Karpas-422 (cell line): ENCODE results near the gene ANKRD63. TPM values are rescaled to one million over a fixed set of nuclear protein-coding genes. Genes with fewer than 3 reads are reported as not detected.

ENCODE experiments used
- DNase-seq: peaks from one replicate; pipeline ENCODE4 v3.0.0-alpha.2; 2015
- H2AFZ ChIP-seq: fragments of 200-600 bp; sonication (generic); 2 replicates; pipeline ENCODE4 v1.6.1; 2014; ENCODE audit warnings: antibody characterized with exemption, low read length, mixed read lengths
- H3K27ac ChIP-seq: fragments of 200-600 bp; sonication (generic); 2 replicates; pipeline ENCODE4 v1.5.1; 2014; ENCODE audit warnings: mild to moderate bottlenecking, low read length, moderate library complexity
- H3K27me3 ChIP-seq: fragments of 200-600 bp; sonication (generic); 2 replicates; pipeline ENCODE4 v1.6.1; 2014; ENCODE audit warnings: low read length, mixed read lengths
- H3K36me3 ChIP-seq: fragments of 200-600 bp; sonication (generic); 2 replicates; pipeline ENCODE4 v1.6.1; 2014; ENCODE audit warnings: low read length, mixed read lengths; ENCODE audit not compliant: insufficient read depth
- H3K4me1 ChIP-seq: fragments of 200-600 bp; sonication (generic); 2 replicates; pipeline ENCODE4 v1.6.1; 2014; ENCODE audit warnings: mild to moderate bottlenecking, low read length, mixed read lengths
- H3K4me2 ChIP-seq: fragments of 200-600 bp; sonication (generic); 2 replicates; pipeline ENCODE4 v1.6.1; 2014; ENCODE audit warnings: low read length, low read depth, mild to moderate bottlenecking; ENCODE audit not compliant: poor library complexity, severe bottlenecking
- H3K4me3 ChIP-seq: fragments of 200-600 bp; sonication (generic); 2 replicates; pipeline ENCODE4 v1.5.1; 2014; ENCODE audit warnings: mild to moderate bottlenecking, antibody characterized with exemption, low read length, mixed read lengths
- H3K79me2 ChIP-seq: fragments of 200-600 bp; sonication (generic); 2 replicates; pipeline ENCODE4 v1.6.1; 2014; ENCODE audit warnings: mild to moderate bottlenecking, low read length, mixed read lengths
- H3K9ac ChIP-seq: fragments of 200-600 bp; sonication (generic); 2 replicates; pipeline ENCODE4 v1.6.0; 2014; ENCODE audit warnings: low read length
- H3K9me2 ChIP-seq: fragments of 200-600 bp; sonication (generic), shearing (Covaris generic); replicated peaks from 2 replicates; pipeline ENCODE4 v1.6.0; 2014; ENCODE audit warnings: mild to moderate bottlenecking, low read length, moderate library complexity; ENCODE audit not compliant: insufficient read depth
- H3K9me3 ChIP-seq: fragments of 300-700, 200-600 bp; sonication (generic); 2 replicates; pipeline ENCODE4 v1.6.1; 2014; ENCODE audit warnings: low read length, mixed read lengths
- H4K20me1 ChIP-seq: fragments of 200-600 bp; sonication (generic); 2 replicates; pipeline ENCODE4 v1.6.1; 2014; ENCODE audit warnings: mild to moderate bottlenecking, antibody characterized with exemption, low read length, low read depth; ENCODE audit not compliant: insufficient read depth
- total RNA-seq: library from RNA; depleted of rRNA; stranded (reverse); fragments of >200 nt; shearing (Covaris generic); gene quantifications from 2 replicates; pipeline ENCODE4 v1.2.3, GENCODE V29; 2014; ENCODE audit warnings: low replicate concordance

Gene ANKRD63
- total RNA-seq, 1 experiment from 2014 or later = not detected

DNA sequence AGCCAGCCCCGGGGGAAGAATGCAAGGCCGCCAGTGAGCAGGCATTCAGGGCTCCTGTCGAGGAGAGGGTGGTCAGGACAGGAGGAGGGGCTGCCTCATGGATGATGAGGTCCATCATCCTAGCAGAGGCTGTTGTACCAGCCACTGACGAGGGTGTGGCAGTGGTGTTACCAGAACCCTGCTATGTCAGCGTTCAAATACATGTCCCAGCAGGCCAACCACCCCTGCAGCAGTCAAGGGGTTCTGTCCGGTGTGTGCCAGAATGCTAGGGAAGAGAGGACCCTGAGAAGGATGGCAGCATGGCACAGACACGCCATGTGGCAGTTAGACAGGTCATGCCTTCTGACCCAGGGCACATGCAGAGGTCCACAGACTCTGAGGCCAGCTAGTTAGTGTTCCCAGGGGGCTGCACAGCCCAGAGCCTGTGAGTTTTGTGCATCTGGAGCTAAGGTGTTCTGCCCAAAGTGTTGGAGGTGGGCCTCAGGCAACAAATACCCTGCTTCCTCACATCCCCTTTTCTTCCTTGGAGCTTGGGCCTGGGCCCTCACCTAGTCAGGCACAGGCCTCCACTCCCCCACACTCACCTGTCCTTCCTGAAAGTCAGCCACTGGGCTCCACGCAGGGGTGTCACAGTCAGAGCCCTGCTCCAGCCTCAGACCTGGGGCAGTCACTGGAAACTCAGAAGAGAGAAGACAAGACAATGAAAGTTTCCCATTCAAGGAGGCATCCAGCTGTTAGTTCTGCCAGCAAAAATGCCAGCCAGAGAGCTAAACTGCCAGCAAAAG is 36.2 kb downstream of the ANKRD63 start:
- DNase-seq = no peak
- H3K9ac ChIP-seq = no peak overlapping the region

GRCh38 chr15:40245666-40246450 is 37.0 kb downstream of the ANKRD63 start:
- H3K27ac ChIP-seq = no peak overlapping the region
- no peak overlapping the region for H3K4me3 ChIP-seq
- no peaks in the 10 kb centered on the region for H3K4me1 ChIP-seq
- no peaks in the 10 kb centered on the region for H3K9me3 ChIP-seq
- no peaks in the 10 kb centered on the region for H3K79me2 ChIP-seq
- H2AFZ ChIP-seq = no peak overlapping the region
- H3K9ac ChIP-seq = no peak overlapping the region
- no peak for DNase-seq
- no peaks in the 10 kb centered on the region for H3K36me3 ChIP-seq
- H4K20me1 ChIP-seq = no peaks in the 10 kb centered on the region
- H3K4me2 ChIP-seq = no peak overlapping the region
- no peaks in the 10 kb centered on the region for H3K27me3 ChIP-seq
- H3K9me2 ChIP-seq = no peaks in the 10 kb centered on the region

More for the DNA sequence above, 36.2 kb downstream of the ANKRD63 start:
- Histone ChIP-seq H3K4me2 (no peak overlapping the region), H3K9me3 (no peaks in the 10 kb centered on the region), H3K36me3 (no peaks in the 10 kb centered on the region), H3K4me1 (no peaks in the 10 kb centered on the region), H3K9me2 (no peaks in the 10 kb centered on the region), H4K20me1 (no peaks in the 10 kb centered on the region), H3K4me3 (no peak overlapping the region), H3K79me2 (no peaks in the 10 kb centered on the region), H2AFZ (no peak overlapping the region), H3K27ac (no peak overlapping the region), H3K27me3 (no peaks in the 10 kb centered on the region)

- Histone ChIP-seq H3K4me2 (no peak overlapping the region), H3K79me2 (no peaks in the 10 kb centered on the region), H2AFZ (no peak overlapping the region), H3K9me2 (no peaks in the 10 kb centered on the region), H3K9me3 (no peaks in the 10 kb centered on the region), H3K27ac (no peak overlapping the region), H3K4me1 (no peaks in the 10 kb centered on the region; the same call in 1 of the 2 replicates), H3K27me3 (no peaks in the 10 kb centered on the region), H3K9ac (no peak overlapping the region), H3K4me3 (no peak overlapping the region), H4K20me1 (no peaks in the 10 kb centered on the region), H3K36me3 (no peaks in the 10 kb centered on the region)
- no peak for DNase-seq
Measured at GRCh38 chr15:40244961-40245523, 37.8 kb downstream of the ANKRD63 start.

- no peaks in the 10 kb centered on the region for H3K9me3 ChIP-seq
- no peaks in the 10 kb centered on the region for H3K79me2 ChIP-seq
- no peaks in the 10 kb centered on the region for H4K20me1 ChIP-seq
- H3K36me3 ChIP-seq = no peaks in the 10 kb centered on the region
- no peak overlapping the region for H3K4me3 ChIP-seq
- no peak overlapping the region for H3K9ac ChIP-seq
- H3K27ac ChIP-seq = no peak overlapping the region
- DNase-seq = peak; percentile 44
- H3K9me2 ChIP-seq = no peaks in the 10 kb centered on the region
- peaks cover 17% of the 10 kb centered on the region for H3K4me1 ChIP-seq
- no peaks in the 10 kb centered on the region for H3K27me3 ChIP-seq
- no peak overlapping the region for H3K4me2 ChIP-seq
- H2AFZ ChIP-seq = no peak overlapping the region
Measured at GRCh38 chr15:40243126-40243810, 39.6 kb downstream of the ANKRD63 start.

GRCh38 chr15:40242601-40243000 is 40.3 kb downstream of the ANKRD63 start:
- no peaks in the 10 kb centered on the region for H3K9me2 ChIP-seq
- H3K4me1 ChIP-seq = peaks cover 23% of the 10 kb centered on the region
- H3K9ac ChIP-seq = no peak overlapping the region
- H3K27me3 ChIP-seq = no peaks in the 10 kb centered on the region
- no peak overlapping the region for H3K4me3 ChIP-seq
- H4K20me1 ChIP-seq = no peaks in the 10 kb centered on the region
- no peaks in the 10 kb centered on the region for H3K9me3 ChIP-seq
- no peaks in the 10 kb centered on the region for H3K79me2 ChIP-seq
- H3K27ac ChIP-seq = no peak overlapping the region
- H3K36me3 ChIP-seq = no peaks in the 10 kb centered on the region
- no peak overlapping the region for H3K4me2 ChIP-seq
- no peak overlapping the region for H2AFZ ChIP-seq
- no peak for DNase-seq

- no peak overlapping the region for H3K4me2 ChIP-seq
- H3K27ac ChIP-seq = no peak overlapping the region
- H3K4me3 ChIP-seq = no peak overlapping the region
- DNase-seq = no peak
- no peaks in the 10 kb centered on the region for H3K9me3 ChIP-seq
- H3K27me3 ChIP-seq = no peaks in the 10 kb centered on the region
- no peaks in the 10 kb centered on the region for H3K79me2 ChIP-seq
- no peaks in the 10 kb centered on the region for H3K36me3 ChIP-seq
- H2AFZ ChIP-seq = no peak overlapping the region
- no peaks in the 10 kb centered on the region for H4K20me1 ChIP-seq
- peaks cover 23% of the 10 kb centered on the region for H3K4me1 ChIP-seq
- H3K9ac ChIP-seq = no peak overlapping the region
- H3K9me2 ChIP-seq = no peaks in the 10 kb centered on the region
Measured at GRCh38 chr15:40242213-40242599, 40.7 kb downstream of the ANKRD63 start.

DNA sequence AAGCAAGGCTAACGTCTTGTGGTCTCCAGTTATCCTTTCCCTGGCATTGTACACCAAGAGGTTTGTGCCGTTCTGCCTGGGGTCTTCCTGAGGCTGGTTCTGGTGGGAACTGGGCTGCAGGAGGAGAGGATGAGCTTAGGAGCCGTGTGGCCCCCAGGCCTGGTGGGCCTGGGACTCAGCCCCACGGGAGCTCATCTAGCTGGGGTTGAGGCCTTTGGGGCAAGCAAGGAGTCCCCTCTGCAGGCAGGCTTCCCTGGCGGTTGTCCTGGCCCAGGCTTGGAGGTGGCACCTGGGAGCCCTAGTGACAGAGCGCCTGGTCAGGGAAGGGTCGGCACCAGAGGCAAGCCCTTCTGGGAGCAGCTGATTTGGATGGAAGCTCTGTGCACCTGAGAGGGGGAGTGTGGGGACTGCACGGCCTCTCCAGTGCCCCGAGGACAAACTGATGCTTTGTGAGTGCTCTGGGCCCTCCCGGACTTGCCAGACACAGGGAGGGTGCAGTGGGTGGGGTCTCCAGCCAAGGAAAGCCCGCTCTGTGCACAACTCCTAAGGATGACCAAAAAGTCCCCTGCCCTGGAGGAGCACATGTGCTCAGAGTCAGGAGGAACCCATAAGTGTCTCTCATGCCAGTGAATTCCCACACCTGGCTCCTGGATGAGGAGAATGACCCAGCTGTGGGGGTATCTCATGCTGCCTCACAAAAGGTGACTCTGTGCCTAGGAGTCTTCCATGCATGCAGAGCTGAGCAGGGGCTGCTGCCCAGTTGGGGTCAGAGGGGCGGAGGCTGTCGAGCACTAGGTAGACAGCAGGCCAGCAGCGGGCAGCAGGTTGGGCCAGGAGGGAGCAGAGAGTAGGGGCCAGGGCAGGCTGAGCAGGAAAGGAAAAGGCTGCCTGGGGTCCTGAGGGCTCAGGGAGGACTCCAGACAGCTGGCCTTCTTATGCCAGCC is 41.3 kb downstream of the ANKRD63 start:
- no peaks in the 10 kb centered on the region for H3K27me3 ChIP-seq
- DNase-seq = no peak

More for the DNA sequence above, 41.3 kb downstream of the ANKRD63 start:
- H3K27ac ChIP-seq = no peak overlapping the region
- no peak overlapping the region for H3K4me3 ChIP-seq
- no peaks in the 10 kb centered on the region for H3K9me3 ChIP-seq
- no peaks in the 10 kb centered on the region for H3K9me2 ChIP-seq
- H4K20me1 ChIP-seq = no peaks in the 10 kb centered on the region
- no peak overlapping the region for H3K4me2 ChIP-seq
- H3K79me2 ChIP-seq = no peaks in the 10 kb centered on the region
- peaks cover 23% of the 10 kb centered on the region for H3K4me1 ChIP-seq
- H3K9ac ChIP-seq = no peak overlapping the region
- H2AFZ ChIP-seq = no peak overlapping the region
- H3K36me3 ChIP-seq = no peaks in the 10 kb centered on the region
